SK-MEL-5 (cell line): ENCODE results near the gene IFT57. TPM values are rescaled to one million over a fixed set of nuclear protein-coding genes. Genes with fewer than 3 reads are reported as not detected.
"Not testable (repeated sequence)": the region's sequence is repeated elsewhere in the genome, so short reads cannot be mapped to it uniquely, and the experiment has no call there.

Source experiments
- DNase-seq: peaks from one replicate; pipeline ENCODE4 v3.0.0-alpha.2; 2016; ENCODE audit warnings: low read depth, low spot score
- in situ Hi-C: cut with HindIII; loops from 2 replicates; pipeline ENCODE4 v1.10.0; 2016; ENCODE audit warnings: low sequenced_read_pairs, high pct_unique_total_duplicates, low pct_unique_long_range_greater_than_20kb
- polyA plus RNA-seq, 2 experiments: library from polyadenylated mRNA; depleted of rRNA; stranded (reverse); fragments of >200 nt; gene quantifications; 2 replicates each; pipeline ENCODE4 v1.2.3, GENCODE V29; 2015
- total RNA-seq: library from RNA; depleted of rRNA; stranded (reverse); fragments of >200 nt; shearing (Covaris generic); gene quantifications from 2 replicates; pipeline ENCODE4 v1.2.3, GENCODE V29; 2014; rRNA removed

IFT57 gene, protein sequence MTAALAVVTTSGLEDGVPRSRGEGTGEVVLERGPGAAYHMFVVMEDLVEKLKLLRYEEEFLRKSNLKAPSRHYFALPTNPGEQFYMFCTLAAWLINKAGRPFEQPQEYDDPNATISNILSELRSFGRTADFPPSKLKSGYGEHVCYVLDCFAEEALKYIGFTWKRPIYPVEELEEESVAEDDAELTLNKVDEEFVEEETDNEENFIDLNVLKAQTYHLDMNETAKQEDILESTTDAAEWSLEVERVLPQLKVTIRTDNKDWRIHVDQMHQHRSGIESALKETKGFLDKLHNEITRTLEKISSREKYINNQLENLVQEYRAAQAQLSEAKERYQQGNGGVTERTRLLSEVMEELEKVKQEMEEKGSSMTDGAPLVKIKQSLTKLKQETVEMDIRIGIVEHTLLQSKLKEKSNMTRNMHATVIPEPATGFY
- total RNA-seq, result 30.0 and 32.4 TPM in 2 replicates
- polyA plus RNA-seq (2015; cell fraction: cytosol; rRNA removed), result 18.7 and 22.8 TPM in 2 replicates
- polyA plus RNA-seq (2015; cell fraction: nucleus; rRNA removed), result 34.2 and 45.3 TPM in 2 replicates

DNA sequence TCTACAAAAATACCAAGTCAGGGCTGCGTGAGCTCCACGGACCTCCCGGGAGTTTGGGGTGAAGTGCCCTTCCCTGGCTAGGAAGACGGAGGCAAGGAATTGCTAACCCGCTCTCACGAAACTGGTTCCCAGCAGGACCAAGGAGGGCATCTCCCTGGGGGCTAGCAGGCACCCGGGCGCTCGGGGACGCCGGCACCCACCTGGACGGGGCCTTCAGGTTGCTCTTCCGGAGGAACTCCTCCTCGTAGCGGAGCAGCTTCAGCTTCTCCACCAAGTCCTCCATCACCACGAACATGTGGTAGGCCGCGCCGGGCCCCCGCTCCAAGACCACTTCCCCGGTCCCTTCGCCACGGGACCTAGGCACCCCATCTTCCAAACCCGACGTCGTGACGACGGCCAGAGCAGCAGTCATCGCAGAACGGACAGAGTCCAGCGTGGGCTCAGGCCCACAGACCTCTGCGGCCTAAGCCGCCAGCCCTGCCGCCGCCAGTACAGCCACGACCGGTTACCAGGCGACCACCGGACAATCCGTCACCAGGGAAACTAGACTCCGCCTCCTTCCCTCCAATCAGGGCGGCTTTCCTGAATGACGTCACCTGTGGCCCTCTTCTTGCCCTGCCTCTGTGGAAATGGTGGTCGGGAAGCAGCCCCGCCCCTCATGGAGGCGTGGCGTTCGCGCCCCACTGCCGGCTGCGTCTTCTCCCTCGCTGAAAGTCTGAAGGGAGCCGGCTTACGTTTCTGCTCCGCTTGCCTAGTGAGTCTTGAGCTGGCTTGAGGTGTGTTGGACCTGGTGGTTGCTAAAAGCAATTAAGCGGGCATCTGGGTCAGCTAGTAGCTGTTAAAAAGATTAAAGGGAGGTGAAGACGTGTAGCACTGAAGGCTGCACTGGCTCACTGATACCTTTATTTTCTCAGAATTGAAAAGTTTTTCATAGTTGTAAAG, at the start of gene IFT57:
IFT57 (minus strand) TSS at position 514 of the 942 bp plus-strand sequence; CDS start at position 412, 102 bp downstream.
- peak; percentile 98 for DNase-seq
- in situ Hi-C loops, result no loop called here

DNA sequence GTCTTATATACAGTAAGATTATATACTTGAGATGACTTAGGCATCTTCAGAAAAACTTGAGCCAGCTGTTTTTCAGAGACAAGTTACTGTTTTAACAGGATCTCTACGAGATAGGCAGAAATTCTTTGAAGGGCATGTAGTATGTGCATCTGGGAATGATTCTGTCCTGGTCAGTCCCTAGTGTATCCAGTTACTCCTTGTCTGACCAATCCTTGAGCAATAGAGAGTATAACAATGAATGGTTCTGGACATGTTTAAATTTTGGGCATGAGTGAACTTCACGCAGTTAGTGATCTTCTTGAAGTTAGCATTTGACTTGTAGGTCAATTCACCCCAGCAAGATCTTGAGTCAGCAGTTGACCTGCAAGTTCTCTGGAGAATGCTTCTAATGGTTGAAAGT, 49.4 kb upstream of the IFT57 start:
- in situ Hi-C loops, result no loop called here
- DNase-seq, result no peak

DNA sequence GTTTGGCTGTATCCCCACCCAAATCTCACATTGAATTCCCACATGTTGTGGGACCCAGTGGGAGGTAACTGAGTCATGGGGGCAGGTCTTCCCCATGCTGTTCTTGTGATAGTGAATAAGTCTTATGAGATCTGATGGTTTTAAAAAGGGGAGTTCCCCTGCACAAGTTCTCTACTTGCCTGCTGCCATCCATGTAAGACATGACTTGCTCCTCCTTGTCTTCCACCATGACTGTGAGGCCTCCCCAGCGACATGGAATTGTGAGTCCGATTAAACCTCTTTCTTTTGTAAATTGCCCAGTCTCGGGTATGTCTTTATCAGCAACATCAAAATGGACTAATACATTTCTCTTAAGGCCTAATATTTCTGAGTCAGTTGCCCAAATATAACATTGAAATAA, 46.0 kb upstream of the IFT57 start:
- in situ Hi-C loops, DNase-seq: not testable (repeated sequence)

DNA sequence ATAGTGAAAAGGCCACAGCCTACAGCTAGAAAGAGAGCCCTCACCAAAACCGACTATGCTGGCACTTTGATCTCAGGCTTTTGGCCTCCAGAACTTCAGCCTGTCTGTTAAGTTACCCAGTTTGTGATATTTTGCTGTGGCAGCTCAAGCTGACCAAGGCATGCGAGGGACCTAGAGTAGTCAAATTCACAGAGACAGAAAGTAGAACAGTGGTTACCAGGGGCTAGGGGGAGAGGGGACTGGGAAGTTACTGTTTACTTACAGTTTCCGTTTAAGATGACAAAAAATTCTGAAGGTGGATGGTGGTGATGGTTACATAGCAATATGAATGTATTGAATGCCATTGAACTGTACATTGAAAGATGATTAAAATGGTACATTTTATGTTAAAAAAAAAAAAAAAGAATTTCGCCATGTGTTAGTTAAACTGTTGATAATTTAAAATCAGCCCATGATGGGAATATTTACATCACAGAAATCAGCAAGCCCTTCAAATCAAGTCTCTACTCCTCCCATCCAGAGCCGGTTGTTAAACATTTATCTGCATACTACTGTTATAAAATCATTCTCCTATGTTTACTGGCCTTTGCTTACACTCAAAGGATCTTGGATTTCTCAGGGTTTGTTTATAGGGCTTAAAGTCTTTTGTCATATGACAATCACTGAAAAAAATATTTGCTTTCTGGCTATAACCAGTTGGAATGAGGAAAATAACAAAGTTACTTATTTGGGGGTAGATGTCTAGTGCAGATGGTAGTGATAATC, 42.5 kb upstream of the IFT57 start:
- DNase-seq, in situ Hi-C loops: not testable (repeated sequence)

DNA sequence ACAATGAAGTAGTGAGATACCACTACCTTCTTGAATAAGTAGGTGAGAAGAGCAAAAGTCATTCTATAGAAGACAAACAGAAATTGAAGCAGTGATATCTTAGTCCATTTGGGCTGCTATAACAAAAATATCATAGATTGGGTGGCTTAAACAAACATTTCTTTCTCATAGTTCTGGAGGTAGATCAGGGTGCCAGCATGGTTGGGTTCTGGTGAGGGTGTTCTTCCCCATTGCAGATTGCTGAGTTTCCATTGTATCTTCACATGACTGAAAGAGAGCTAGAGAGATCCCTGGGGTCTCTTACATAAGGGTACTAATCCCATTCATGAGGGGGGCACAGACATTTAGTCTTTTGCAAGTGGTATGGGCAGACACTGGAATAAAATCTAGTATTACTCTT, 32.9 kb upstream of the IFT57 start:
- DNase-seq, result no peak
- in situ Hi-C loops, result no loop called here

DNA sequence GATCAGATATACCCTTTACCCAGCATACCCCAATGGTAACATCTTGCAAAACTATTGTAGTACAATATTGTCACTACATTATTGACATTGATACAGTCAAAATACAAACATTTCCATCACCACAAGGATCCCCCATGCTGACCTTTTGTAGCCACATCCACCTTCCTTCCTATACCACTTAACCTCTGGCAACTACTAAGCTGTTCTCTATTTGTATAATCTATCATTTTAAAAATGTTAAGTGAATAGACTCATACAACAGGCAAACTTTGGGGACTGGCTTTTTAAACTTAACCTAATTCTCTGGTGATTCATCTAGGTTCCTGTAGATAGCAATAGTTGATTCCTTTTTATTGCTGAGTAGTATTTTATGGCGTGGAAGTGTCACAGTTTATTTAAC, 29.6 kb upstream of the IFT57 start:
- DNase-seq, result no peak
- in situ Hi-C loops, result no loop called here

DNA sequence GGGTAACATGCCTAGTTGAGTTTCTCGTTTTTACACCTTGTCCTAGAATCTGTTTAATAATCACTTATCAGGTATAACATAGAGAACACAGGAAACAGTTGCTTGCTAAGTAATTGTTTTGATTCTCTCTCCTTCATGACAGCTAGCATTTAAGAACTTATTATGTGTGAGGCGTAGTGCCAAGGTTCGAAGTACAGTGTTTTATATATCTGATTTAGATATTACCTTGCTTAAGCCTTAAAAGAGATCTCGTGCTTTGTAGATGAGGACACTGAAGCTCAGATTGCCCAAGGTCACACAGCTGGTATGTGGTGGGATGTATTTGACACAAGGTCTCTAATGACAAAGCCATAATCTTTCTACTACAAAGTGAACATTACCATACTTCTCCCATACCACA, 29.0 kb upstream of the IFT57 start:
- no peak for DNase-seq
- in situ Hi-C loops, result no loop called here

DNA sequence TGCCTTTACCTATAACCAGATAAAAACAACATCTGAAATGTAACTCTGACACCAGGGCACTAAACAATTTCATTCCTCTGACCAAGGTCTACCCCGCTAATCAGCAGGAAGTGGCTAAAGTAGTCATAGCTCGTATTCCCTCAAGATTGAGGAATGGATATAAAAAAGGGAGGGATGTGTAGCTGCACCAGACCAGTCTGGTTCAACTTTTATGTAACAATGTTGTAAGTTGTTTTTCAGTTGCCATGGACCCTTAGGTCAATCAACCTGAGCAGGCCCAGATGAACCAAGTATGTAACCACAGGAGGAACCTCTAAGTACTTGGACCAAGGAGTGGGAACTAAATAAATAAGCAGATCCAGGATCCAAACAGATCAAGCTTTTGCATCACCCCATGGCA, 28.4 kb upstream of the IFT57 start:
- DNase-seq, result no peak
- in situ Hi-C loops, result no loop called here

DNA sequence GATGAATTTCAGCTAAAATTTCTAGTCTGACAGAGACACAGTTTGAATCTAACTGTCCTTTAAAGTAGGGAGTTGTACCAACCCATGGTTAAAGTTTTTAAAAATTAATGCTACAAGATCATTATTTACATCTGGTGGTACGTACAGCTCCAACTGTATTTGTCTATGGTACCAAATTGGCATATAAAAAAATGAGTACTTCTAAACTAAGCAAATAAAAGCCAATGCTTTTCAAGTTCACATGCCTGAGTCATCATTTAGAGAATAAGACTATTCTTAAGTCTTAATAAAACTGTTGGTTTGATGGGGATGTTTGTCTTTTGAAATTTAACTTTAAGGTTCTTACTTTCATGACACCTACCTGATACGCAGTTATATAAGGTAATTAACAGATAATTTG, 21.0 kb upstream of the IFT57 start:
- in situ Hi-C loops, result no loop called here
- DNase-seq, result no peak

DNA sequence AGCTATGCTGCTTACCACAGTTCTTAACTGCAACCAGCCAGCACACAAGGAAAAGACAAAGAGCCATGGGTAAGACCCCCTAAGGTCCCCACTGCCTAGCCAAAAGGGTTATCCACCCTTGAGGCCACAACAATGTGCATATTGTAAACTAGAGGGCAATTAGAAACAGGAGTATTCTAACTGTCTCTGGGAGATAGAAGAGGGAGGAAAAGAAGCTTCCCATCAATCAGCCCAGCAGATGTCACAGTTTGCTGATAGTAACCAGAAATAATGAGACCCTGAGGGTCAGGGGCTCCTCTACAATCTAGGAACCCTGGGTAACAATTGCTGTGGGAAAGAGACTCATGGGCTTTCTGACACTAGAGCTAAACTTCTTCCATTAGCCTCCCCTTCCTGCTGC, 20.6 kb upstream of the IFT57 start:
- in situ Hi-C loops, result no loop called here
- no peak for DNase-seq

DNA sequence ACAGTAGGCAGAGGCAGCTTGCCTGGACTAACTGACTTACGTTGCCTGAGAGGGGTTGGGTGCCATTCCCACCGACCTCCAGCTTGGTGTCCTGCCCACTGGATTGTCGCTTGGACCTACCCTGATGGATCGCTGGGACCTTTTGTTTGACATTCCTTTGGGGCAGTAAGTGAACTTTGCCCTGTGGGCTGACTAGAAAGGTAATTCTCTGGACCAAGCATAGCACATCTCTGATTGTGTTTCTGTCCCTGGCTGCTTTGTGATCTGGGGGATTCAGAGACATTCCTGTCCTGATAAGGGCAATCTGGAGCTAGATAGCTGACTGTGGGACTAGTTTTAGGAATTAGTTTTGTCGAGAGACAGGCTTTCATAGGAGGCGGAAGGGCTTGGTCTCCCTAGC, 19.5 kb upstream of the IFT57 start:
- DNase-seq, result no peak
- in situ Hi-C loops, result no loop called here

DNA sequence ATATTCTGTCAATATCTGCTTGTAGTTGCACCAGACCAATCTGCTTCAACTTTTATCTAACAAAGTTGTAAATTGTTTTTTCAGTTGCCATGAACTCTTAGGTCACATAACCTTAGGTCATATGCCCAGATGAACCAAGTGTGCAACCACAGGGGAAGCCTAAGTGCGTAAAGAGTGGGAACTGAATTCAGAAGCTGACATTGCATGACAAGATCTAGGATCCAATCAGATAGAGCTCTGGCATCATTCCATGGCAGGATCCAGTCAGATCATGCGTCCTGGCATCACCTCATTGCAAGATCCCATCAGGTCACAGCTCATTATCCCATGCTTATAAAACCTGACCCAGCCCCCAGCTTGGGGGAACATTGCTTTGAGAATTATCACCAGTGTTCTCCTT, 18.9 kb upstream of the IFT57 start:
- in situ Hi-C loops, result no loop called here

DNA sequence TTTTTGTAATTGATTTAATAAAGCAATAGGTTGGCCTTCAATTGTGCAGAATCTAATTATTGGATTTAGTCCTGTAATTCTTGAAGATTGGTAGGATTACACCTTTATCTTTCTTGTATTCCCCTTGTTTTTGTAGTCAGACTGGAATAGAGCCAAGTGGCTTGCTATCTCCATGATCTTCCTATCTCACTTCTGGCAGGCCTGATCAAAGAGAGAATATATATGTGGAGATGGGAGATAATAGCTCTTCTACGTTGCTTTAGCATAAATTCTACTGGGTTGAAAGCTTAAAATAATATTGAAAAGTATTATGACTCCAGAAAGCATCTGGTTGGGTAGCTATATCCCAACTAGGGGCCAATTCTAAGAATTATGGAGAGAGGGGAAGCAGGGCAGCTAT, 16.9 kb upstream of the IFT57 start:
- in situ Hi-C loops, result no loop called here
- DNase-seq, result no peak

More for the DNA sequence above, 18.9 kb upstream of the IFT57 start:
- no peak for DNase-seq

DNA sequence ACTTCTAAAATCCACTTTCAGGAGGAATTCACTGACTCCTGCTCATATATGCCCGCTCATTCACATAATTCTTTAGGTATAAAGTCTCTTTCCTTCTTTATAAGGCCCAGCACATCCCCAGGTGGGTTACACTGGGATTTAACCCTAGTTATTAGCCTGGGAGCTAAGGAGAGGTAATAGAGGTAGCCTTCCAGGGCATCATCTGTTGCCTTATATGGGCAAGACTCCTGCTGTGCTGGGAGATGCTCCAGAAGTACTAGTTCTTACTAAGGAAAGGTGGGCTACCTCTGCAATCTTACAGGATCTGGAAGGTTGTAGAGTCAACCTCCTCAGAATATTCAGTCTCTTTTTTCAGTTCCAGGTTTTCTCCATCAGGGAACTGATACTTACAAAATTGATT, 13.1 kb upstream of the IFT57 start:
- in situ Hi-C loops, result no loop called here
- no peak for DNase-seq

DNA sequence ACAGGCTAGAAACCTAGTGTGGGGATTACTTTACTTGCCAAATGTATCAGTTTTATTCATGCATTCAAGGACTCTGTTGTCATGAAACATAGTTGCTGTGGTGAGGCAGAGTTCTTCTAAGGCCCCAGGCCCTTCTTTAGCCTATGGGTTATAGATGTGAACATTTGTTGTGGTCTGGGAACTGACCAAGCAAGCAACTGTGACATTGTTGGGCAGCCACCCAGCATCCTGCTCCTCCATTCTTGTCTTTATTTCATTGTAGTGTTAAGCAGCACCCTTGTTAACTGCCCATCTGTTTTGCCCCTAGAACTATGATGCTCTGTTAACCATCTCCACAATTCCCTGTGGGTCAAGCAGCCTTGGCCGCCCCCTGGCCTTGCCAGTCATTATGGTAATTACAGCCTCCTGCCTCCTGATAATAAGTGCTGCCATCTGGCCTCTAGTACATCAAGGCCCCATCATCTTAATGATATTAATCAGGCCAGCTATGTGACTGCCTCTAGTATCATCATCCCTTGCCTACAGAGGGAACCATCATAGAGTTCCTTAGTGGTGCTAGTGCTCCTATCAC, 12.2 kb upstream of the IFT57 start:
- no peak for DNase-seq
- in situ Hi-C loops, result no loop called here

DNA sequence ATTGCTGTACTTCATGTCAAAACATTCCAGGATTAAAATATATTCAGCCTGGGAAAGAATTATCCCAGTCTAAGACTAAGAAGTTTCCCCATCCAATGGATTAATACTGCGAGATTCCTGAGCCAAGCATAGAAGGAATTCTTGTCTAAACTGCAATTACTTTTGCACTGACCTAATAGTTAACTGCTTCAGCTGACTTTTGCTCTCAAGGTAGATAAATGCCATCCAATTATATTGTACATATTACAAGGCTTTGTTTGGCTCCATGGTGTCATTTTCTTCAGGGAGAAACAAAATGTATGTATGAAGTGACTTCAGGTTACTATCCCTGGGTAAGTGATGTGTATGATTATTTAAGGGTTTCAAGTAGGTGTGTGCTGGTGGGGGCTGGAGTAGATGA, 6.1 kb upstream of the IFT57 start:
- no peak for DNase-seq
- in situ Hi-C loops, result no loop called here

DNA sequence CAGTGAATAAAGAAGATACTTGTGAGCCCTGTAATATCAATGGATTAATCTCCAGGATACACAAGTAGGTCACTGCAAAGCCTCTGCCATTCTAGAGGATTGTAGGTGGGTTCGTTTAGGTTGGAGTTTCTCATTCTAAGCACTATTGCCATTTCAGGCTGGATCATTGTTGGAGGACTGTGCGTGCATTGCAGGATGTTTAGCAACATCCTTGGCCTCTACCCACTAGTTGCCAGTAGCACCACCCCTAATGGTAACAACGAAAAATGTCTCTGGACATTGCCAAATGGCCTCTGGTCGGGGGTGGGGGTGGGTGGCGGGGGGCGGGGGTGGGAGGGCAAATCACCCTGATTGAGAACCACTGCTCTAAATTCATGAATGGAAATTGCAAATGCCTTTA, 4.9 kb upstream of the IFT57 start:
- in situ Hi-C loops, result no loop called here
- DNase-seq, result no peak
